Duodenal mucosa (tissue), 2 donors: Measurements from ENCODE around the gene LHX1.

Experiments
- H3K27ac ChIP-seq: one replicate; pipeline ENCODE4 v1.7.0; 2013; ENCODE audit warnings: low read depth, low read length
- H3K27me3 ChIP-seq, 2 donors: one replicate each; pipeline ENCODE4 v1.7.0; 2013; ENCODE audit warnings: low read length in 2 of 2, control low read depth in 1 of 2; ENCODE audit not compliant: insufficient read depth in 2 of 2, control insufficient read depth in 1 of 2
- H3K36me3 ChIP-seq, 2 donors: one replicate each; pipeline ENCODE4 v1.7.0; 2013; ENCODE audit warnings: low read length in 2 of 2, control low read depth in 1 of 2; ENCODE audit not compliant: insufficient read depth in 2 of 2, control insufficient read depth in 1 of 2
- H3K4me1 ChIP-seq, 2 donors: one replicate each; pipeline ENCODE4 v1.7.0; 2013; ENCODE audit warnings: low read length in 2 of 2, control low read depth in 1 of 2; ENCODE audit not compliant: insufficient read depth in 2 of 2, control insufficient read depth in 1 of 2
- H3K4me3 ChIP-seq, 2 donors: one replicate each; pipeline ENCODE4 v1.7.0; 2013; ENCODE audit warnings: low read length in 2 of 2, low read depth in 1 of 2
- H3K9ac ChIP-seq, 2 donors: one replicate each; pipeline ENCODE4 v1.7.0; 2013; ENCODE audit warnings: low read length in 2 of 2, low read depth in 1 of 2
- H3K9me3 ChIP-seq, 2 donors: one replicate each; pipeline ENCODE4 v1.7.0; 2013; ENCODE audit warnings: low read length in 2 of 2, control low read depth in 1 of 2; ENCODE audit not compliant: control insufficient read depth in 1 of 2

Gene LHX1

DNA sequence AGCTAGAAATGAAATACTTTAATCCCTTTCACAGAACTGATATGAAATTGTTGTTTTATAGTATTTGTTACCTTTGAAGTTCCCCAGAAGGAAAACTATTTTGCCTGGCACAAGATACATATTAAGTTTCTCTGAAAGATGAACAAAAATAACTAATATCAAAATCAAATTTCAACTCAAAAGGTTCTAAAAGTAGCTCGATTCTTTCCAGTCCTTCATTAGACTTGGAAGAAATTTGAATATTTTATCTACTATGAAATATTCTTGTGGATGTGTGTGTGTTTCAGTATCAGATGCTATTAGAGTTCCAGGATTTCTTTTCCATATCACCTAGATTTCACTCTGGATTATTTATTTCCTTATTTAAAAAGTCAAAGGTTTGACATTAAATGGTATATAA, 7.9 kb downstream of the LHX1 start:
- Histone ChIP-seq H3K4me3 (no peak overlapping the region), H3K36me3 (no peaks in the 10 kb centered on the region), H3K9me3 (no peaks in the 10 kb centered on the region), H3K4me1 (peaks cover 13 to 14% of the 10 kb centered on the region in 2 donors), H3K9ac (no peak overlapping the region), H3K27me3 (peaks cover 78 to 80% of the 10 kb centered on the region in 2 donors), H3K27ac (no peak overlapping the region)

DNA sequence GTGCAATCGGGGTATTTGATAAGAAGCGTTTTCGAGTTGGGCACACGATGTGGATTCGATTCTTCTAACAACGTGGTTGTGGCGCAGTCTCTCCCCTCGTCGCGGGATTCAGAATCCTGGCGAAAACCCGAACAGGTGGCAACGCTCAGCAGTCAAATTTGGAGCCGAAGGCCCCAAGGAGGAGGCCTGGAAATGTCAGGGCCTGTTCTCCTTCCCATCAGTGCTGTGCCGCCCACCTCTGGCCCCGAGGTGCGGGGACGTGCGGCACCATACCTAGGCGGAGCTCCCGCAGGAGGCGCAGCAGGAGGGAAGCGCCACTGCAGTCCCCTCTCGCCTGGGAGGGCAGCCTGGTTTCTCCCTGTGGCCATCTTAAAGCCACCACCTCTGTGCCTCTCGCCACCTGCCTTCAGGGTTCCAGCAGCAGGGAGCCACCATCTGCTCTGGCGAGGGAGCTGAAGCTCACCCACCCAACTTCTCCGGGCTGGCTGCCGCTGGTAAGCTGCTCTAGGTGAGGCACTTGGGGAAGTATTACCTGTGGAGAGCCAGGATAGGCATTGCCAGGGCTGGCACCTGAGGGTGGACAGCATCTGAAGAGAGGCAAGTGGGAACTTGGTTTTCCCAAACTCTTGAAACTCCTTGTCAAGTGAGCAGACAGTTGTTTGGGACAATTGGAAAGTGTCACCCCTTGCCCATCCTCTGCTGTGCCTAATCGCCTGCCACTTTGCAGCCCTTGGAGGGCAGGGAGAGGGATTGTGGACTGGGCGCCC, 8.9 kb downstream of the LHX1 start:
- peaks cover 0 to 5% of the 10 kb centered on the region in 2 donors for H3K36me3 ChIP-seq
- no peak overlapping the region for H3K4me3 ChIP-seq
- H3K9ac ChIP-seq, result no peak overlapping the region
- H3K9me3 ChIP-seq, result no peaks in the 10 kb centered on the region
- peaks cover 68 to 70% of the 10 kb centered on the region in 2 donors for H3K27me3 ChIP-seq
- H3K27ac ChIP-seq, result no peak overlapping the region
- H3K4me1 ChIP-seq, result peaks cover 20 to 21% of the 10 kb centered on the region in 2 donors

DNA sequence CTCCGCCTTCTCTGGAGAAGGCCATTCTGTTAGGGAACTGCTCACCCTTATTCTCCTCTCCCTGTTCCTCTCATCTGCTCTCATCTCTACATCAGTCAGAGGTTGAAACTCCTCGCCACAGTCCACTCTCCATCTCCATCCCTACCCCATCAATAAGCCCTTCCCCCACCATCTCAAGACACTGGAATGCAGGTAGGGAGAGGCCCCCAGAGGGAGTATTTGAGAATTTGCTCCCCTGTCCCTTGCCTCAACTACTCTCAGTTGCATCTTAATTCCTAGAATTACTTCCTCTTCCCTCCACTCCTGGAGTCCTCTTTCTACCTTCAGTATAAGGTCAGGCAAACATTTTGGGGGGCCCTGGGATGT, 9.4 kb downstream of the LHX1 start:
- H3K9me3 ChIP-seq, result no peaks in the 10 kb centered on the region
- H3K27me3 ChIP-seq, result peaks cover 62 to 65% of the 10 kb centered on the region in 2 donors
- H3K36me3 ChIP-seq, result peaks cover under 1 to 5% of the 10 kb centered on the region in 2 donors
- H3K9ac ChIP-seq, result no peak overlapping the region
- peaks cover 21 to 25% of the 10 kb centered on the region in 2 donors for H3K4me1 ChIP-seq
- no peak overlapping the region for H3K27ac ChIP-seq
- no peak overlapping the region for H3K4me3 ChIP-seq

DNA sequence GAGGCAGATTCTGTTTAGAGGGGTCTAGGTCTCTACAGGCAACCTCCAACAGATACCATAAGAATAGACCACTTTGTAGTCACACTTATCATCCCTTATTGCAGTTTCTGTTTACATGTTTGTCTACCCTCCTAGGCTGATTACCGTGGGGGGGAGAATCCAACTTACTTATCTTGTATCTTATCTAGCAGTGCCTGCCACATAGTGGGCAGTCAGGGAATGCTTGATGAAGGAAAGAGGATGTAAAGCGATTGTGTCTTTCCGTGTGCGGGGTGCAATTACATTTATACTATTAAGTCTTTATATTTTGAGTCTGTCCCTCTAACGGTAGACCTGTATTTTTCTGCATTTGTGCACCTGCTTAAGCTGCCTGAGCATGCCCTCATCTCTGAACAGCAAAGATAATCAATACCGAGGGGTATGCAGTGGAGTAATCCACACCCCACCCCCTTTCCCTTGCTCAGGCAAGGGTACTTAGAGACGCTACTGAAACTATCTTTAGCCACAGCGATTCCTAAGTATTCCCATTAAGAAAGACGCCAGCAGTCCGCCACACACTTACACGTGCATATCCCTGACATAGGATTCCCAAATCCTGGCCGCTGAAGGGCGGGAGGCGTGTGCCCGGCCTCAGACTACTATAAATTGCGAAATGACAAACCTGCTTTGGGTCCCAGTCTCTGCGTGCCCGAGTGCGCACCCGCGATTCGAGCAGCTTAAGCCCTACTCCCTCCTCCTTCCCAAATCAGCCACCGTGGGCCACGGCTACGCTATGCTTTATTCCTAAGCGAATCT, 10.8 kb downstream of the LHX1 start:
- H3K27me3 ChIP-seq, result peaks cover 48 to 50% of the 10 kb centered on the region in 2 donors

DNA sequence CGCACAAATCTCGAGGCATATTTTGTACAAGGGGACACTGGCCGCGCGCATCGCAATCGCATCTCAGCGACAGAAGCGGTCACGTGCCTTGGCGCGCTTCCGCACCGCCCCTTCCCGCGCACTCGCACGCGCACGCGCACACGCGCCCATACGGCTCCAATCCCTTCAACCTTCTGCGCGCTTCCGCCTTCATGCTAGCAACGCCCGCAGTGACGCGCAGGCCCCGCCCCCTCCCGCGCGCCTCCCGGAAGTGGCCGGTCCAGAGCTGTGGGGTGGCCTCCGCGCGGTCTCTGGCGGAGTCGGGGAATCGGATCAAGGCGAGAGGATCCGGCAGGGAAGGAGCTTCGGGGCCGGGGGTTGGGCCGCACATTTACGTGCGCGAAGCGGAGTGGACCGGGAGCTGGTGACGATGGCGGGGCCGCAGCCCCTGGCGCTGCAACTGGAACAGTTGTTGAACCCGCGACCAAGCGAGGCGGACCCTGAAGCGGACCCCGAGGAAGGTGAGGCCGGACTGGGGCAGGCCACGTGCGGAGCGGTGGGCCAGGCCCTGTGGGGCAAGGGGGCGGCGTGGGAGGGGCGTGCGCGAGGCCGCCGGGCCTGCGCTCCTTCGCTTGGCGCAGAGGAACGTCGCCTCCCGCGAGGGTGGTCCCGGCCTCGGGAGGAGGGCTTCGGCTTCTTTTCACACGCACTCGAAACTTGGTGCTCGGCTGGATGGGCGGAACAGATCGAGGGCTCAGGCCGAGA, 11.6 kb downstream of the LHX1 start, which contains the start of gene AATF:
Gene AATF (plus strand): TSS at position 238 of the 744 bp plus-strand sequence. CDS start 172 bp downstream, at position 410.
- no peaks in the 10 kb centered on the region for H3K9me3 ChIP-seq
- H3K4me3 ChIP-seq, result peak within 1 kb of the TSS; percentile 72 to 74
- peaks cover 24 to 30% of the 10 kb centered on the region in 2 donors for H3K4me1 ChIP-seq
- H3K36me3 ChIP-seq, result peaks cover 18 to 27% of the 10 kb centered on the region in 2 donors
- peak within 1 kb of the TSS; percentile 89 to 97 for H3K9ac ChIP-seq
- peak within 1 kb of the TSS; percentile 92 for H3K27ac ChIP-seq
- H3K27me3 ChIP-seq, result peaks cover 40 to 43% of the 10 kb centered on the region in 2 donors

More for the DNA sequence above, 10.8 kb downstream of the LHX1 start:
- Histone ChIP-seq H3K4me1 (peaks cover 24 to 30% of the 10 kb centered on the region in 2 donors), H3K36me3 (peaks cover 10 to 19% of the 10 kb centered on the region in 2 donors), H3K4me3 (peak overlapping the region; percentile 72 to 74), H3K27ac (peak overlapping the region; percentile 92), H3K9me3 (no peaks in the 10 kb centered on the region), H3K9ac (peak overlapping the region; percentile 34 to 89)

DNA sequence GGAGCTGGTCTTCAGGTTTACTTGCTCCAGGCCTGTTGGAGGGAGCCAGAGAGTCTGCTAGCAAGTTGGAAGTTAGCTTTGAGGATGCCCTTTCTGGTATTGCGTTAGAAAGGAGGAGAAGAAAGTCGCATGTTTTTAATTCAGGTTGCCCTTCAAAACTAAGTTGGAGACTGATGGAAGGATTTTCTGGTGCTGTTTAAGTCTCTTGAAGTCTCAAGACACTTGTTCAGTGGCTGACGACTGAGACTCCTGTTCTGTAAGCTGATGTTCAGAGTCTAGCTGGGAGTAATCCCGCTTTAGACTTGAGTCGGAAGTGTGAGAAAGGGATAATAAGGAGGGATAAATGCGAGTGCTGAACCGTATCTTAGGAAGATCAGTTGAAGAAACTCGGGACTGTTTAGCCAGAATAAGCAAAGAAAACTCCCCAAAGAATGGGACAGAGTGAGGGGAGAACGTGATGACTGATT, 12.2 kb downstream of the LHX1 start:
- Histone ChIP-seq H3K4me1 (peaks cover 24 to 30% of the 10 kb centered on the region in 2 donors), H3K27ac (peak overlapping the region; percentile 92), H3K4me3 (peak overlapping the region; percentile 72 to 74), H3K36me3 (peaks cover 23 to 33% of the 10 kb centered on the region in 2 donors), H3K9ac (peak overlapping the region; percentile 89 to 97), H3K27me3 (peaks cover 35 to 37% of the 10 kb centered on the region in 2 donors), H3K9me3 (no peaks in the 10 kb centered on the region)

DNA sequence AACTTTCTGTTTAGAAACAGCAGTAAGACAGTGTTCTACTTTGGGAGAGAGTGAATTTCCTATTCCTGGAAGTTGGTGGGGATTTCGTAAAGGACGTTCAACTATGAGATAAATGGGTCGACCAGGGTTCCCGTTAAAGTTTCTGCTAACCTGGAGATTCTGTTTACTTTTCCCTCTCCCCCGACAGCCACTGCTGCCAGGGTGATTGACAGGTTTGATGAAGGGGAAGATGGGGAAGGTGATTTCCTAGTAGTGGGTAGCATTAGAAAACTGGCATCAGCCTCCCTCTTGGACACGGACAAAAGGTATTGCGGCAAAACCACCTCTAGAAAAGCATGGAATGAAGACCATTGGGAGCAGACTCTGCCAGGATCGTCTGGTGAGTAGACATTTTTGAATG, 12.8 kb downstream of the LHX1 start:
- H3K27ac ChIP-seq, result no peak overlapping the region
- H3K4me1 ChIP-seq, result peaks cover 24 to 30% of the 10 kb centered on the region in 2 donors
- H3K4me3 ChIP-seq, result peak overlapping the region; percentile 72 to 74
- no peaks in the 10 kb centered on the region for H3K9me3 ChIP-seq
- H3K36me3 ChIP-seq, result peaks cover 25 to 38% of the 10 kb centered on the region in 2 donors
- H3K27me3 ChIP-seq, result peaks cover 30 to 31% of the 10 kb centered on the region in 2 donors
- peak overlapping the region; percentile 89 to 97 for H3K9ac ChIP-seq

DNA sequence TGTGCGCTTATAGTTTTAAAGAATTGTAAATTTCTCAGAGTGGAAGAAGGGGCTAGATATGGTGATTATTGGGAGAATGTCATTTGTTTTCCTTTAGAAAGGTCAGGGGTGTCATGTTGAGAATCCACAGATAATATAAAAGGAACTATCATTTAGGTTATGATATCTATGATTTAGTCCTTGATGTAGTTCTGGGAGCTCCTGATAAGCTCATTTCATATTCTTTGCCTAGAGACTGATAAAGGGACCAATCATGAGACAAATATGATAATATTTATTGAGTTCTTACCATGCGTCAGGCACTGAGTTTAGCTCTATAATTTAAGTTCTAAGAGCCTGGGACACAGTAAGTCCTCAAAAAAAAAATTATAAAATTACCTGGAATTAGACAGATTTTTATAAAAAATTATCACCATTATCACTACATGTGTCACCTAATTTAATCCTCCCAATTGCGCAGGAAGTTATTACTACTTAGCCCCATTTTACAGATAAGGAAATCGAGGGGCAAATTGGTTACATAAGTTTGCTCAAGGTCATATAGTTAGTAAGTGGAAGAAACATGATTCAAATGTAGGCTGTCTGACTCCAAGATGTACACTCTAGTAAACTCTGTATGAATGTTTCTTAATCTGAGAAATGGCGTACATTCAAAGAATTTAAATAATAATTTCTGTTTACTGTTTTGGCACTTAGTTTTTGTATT, 14.0 kb downstream of the LHX1 start:
- peaks cover 29 to 50% of the 10 kb centered on the region in 2 donors for H3K36me3 ChIP-seq
- no peak overlapping the region for H3K9ac ChIP-seq
- H3K4me1 ChIP-seq, result peaks cover 24 to 30% of the 10 kb centered on the region in 2 donors
- no peak overlapping the region for H3K27ac ChIP-seq
- no peak overlapping the region for H3K4me3 ChIP-seq
- no peaks in the 10 kb centered on the region for H3K9me3 ChIP-seq
- H3K27me3 ChIP-seq, result peaks cover 18 to 19% of the 10 kb centered on the region in 2 donors

DNA sequence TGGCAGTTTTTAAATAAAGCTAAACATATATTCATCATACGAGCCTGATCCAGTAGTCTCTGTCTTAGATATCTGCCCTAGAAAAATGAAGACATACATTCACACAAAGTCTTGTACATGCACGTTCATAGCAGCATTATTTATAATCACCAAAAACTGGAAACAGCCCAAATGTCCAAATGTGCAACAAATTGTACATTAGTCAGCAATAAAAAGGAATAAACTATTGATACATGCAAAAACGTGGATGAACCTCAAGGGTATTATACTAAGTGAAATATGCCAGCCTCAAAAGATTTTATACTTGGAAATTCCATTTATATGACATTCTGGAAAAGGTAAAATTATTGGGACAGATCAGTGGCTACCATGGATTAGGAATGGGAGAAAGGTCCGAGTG, 34.2 kb downstream of the LHX1 start:
- no peaks in the 10 kb centered on the region for H3K27me3 ChIP-seq
- H3K36me3 ChIP-seq, result peaks cover 3 to 13% of the 10 kb centered on the region in 2 donors
- no peaks in the 10 kb centered on the region for H3K9me3 ChIP-seq
- no peak overlapping the region for H3K27ac ChIP-seq
- H3K4me1 ChIP-seq, result no peaks in the 10 kb centered on the region
- no peak overlapping the region for H3K4me3 ChIP-seq
- H3K9ac ChIP-seq, result no peak overlapping the region
